GM23248 (cell line): ENCODE data around the gene GSX1.

Experiments used
- EZH2 ChIP-seq: fragments of 200-600 bp; sonication (generic); IDR thresholded peaks from 2 replicates; pipeline ENCODE4 v1.6.1; 2018; ENCODE audit warnings: antibody characterized with exemption, mild to moderate bottlenecking; ENCODE audit not compliant: insufficient read depth, poor library complexity, severe bottlenecking
- EZH2phosphoT487 ChIP-seq: fragments of 200-600 bp; sonication (generic); IDR thresholded peaks from 2 replicates; pipeline ENCODE4 v1.6.1; 2018; ENCODE audit warnings: antibody characterized with exemption, moderate library complexity, mild to moderate bottlenecking, low read depth; ENCODE audit not compliant: insufficient read depth

DNA sequence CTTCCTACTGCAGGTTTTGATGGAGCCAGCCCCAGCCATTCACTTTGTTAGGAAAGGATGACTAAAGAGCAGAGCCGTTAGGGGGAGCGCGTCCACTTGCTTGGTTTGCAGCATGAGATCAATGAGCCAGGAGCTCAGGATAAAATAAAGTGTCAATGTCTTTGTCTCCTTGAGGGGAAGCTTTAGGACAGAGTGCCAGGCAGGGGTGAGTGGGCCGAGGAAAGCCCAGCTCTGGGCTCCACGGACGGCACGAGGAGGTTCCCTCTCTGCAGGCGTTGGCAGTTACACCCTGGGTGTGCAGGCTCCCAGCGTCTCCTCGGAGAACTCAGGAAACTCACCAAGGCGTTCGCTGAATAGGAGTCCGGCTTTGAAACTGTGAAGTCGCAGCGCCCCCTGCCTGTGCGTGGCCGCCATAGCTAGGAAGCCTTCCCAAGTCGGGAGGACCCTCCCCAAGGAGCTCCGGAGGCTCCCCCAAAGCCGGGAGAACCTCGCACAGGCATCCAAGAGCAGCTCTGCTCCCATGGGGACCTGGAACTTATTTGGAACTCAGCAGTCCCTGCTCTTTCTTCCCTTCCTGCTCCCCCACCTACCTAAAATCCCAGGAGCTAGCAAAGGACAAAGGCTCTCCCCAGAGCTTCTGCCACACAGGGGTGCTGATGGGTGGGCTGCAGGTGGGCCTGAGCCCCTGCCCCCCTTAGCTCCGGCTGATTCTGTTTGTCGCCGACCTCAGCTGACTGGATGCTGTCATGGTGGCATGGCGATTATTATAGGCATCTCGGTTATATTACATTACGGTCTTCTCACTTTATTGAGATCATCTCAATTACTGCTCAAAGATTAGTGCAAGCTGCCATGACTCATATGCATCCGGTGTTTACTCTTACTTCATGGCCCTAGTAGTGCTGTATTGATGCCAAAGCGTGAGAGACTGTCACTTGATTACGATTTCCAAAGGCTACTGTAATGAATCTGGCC is 34.4 kb downstream of the GSX1 start:
- no peak for TF ChIP-seq EZH2
- TF ChIP-seq EZH2phosphoT487: no peak
